Prostate gland (tissue), 2 donors: ENCODE measurements around the gene NUBP2.

Source experiments
- POLR2A ChIP-seq: fragments of 450-650 bp; IDR thresholded peaks from one replicate; pipeline ENCODE4 v1.6.1; 2016; ENCODE audit warnings: antibody characterized with exemption, mild to moderate bottlenecking
- POLR2AphosphoS5 ChIP-seq: sonication (generic); formaldehyde crosslinking; IDR thresholded peaks from one replicate; pipeline ENCODE4 v1.6.1; 2017; ENCODE audit warnings: antibody characterized with exemption
- TF ChIP-seq, protein P1 (sequence below), 4 experiments: fragments of 200-600 bp in 2 of 4; fragments of 450-650 bp in 2 of 4; sonication (generic) in 2 of 4; IDR thresholded peaks; 1 replicate in 3 of 4; 2 replicates in 1 of 4; pipeline ENCODE4 v1.5.1; 2016 to 2019; ENCODE audit warnings: antibody characterized with exemption in 4 of 4, mild to moderate bottlenecking in 2 of 4, moderate library complexity in 2 of 4

DNA sequence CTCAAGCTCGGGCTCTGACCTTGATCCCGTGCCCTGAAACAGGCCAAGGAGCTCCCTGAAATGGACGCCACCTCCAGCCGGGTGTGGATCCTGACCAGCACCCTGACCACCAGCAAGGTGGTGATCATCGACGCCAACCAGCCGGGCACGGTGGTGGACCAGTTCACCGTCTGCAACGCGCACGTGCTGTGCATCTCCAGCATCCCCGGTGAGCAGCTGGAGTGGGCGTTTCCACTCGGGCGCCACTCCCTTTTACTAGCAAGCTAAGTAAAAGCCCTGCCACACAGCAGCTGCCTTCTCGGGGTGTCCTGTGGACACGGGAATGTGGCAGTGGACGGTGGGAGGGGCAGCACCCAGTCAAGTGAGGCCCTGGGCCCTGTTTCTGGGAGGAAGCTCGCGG, 17.8 kb upstream of the NUBP2 start:
- TF ChIP-seq, protein P1, sequence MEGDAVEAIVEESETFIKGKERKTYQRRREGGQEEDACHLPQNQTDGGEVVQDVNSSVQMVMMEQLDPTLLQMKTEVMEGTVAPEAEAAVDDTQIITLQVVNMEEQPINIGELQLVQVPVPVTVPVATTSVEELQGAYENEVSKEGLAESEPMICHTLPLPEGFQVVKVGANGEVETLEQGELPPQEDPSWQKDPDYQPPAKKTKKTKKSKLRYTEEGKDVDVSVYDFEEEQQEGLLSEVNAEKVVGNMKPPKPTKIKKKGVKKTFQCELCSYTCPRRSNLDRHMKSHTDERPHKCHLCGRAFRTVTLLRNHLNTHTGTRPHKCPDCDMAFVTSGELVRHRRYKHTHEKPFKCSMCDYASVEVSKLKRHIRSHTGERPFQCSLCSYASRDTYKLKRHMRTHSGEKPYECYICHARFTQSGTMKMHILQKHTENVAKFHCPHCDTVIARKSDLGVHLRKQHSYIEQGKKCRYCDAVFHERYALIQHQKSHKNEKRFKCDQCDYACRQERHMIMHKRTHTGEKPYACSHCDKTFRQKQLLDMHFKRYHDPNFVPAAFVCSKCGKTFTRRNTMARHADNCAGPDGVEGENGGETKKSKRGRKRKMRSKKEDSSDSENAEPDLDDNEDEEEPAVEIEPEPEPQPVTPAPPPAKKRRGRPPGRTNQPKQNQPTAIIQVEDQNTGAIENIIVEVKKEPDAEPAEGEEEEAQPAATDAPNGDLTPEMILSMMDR (IDR thresholded peaks at IDR 0.05): no peak
- no peak for TF ChIP-seq POLR2A
- no peak for TF ChIP-seq POLR2AphosphoS5
